Tibial nerve (tissue), 4 donors: Measurements from ENCODE around the gene PRMT2. TPM values are rescaled to one million over a fixed set of nuclear protein-coding genes. Genes with fewer than 3 reads are reported as not detected.

ENCODE experiments used
- total RNA-seq, 4 donors: library from RNA; depleted of rRNA; stranded (reverse); fragments of >200 nt; gene quantifications; one replicate each; pipeline ENCODE4 v1.1.0, GENCODE V29; 2016

The PRMT2 gene
- total RNA-seq, 4 donors from 2014 or later = 104 to 132 (median 115) TPM

Other genes with a start within 250 kb of the PRMT2 start
- gene DIP2A, start 176.8 kb upstream of the PRMT2 start, total RNA-seq = 10 to 100 TPM; 55.5 to 67.2 (median 59.8) TPM
- gene S100B, start 30.6 kb upstream of the PRMT2 start, total RNA-seq = 1,000 to 10,000 TPM in 1 of 4 donors, 100 to 1,000 TPM in 3; 260 to 1,153 (median 828) TPM